NOMO-1 treated with dmso at 0.1 percent for 144 hours (cell line): ENCODE results near the gene CEP72.
A peak's percentile ranks its signal among the peaks of the same experiment; 100 is the strongest.
"Not testable (repeated sequence)": the region's sequence is repeated elsewhere in the genome, so short reads cannot be mapped to it uniquely, and the experiment has no call there.

ENCODE experiments used
- DNase-seq: peaks from one replicate; lab custom pipeline; 2025; ENCODE audit not compliant: unreplicated experiment; lab: John Stamatoyannopoulos, UW

The CEP72 gene

GRCh38 chr5:669111-669841 is 57.1 kb downstream of the CEP72 start:
- no peak for DNase-seq

GRCh38 chr5:669842-670395 is 57.8 kb downstream of the CEP72 start:
- DNase-seq, result no peak

- DNase-seq, result no peak
These were observed 58.5 kb downstream of the CEP72 start for GRCh38 chr5:670396-671270.

DNA sequence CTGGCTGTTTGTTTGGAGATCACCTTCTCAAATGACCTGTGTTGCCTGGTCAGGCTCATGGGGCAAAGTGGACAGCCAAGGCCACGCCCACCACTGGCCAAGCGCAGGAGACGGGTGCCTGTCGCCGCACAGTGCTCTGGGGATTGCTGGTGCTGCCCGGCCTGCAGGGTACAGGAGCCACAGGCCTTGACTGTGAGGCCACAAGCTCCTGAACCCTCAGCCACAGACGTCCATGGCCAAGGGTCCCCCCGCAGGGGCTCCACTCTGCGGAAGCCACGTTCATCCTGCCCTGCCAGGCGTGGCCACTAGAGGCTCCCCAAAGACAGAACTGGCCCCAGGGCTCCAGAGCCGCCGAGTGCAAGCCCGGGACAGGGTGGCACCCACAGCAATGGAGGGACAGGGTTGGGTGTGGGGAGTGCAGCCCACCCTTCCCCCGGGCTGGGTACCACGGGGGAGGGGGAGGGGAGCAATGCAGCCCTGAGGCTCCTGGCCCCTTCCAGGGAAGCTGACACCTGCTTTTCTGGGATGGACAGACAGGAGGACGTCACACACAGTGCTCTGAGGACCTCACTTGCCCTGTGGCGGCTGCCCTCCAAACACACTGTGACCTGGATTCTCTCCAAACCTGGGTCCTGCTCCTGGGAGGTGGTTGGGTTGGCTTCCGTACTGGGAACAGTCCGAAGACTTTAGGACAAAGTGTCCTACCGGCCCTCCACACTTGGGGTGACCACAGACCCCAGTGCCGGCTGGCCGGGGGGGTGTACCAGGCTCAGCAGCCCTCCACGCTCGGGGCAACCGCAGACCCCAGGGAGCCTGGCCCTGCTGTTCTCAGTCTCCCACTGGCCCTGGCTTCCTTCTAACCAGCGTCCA is 59.6 kb downstream of the CEP72 start:
- DNase-seq, result peak; percentile 87

GRCh38 chr5:672329-673160 is 60.4 kb downstream of the CEP72 start:
- no peak for DNase-seq

DNA sequence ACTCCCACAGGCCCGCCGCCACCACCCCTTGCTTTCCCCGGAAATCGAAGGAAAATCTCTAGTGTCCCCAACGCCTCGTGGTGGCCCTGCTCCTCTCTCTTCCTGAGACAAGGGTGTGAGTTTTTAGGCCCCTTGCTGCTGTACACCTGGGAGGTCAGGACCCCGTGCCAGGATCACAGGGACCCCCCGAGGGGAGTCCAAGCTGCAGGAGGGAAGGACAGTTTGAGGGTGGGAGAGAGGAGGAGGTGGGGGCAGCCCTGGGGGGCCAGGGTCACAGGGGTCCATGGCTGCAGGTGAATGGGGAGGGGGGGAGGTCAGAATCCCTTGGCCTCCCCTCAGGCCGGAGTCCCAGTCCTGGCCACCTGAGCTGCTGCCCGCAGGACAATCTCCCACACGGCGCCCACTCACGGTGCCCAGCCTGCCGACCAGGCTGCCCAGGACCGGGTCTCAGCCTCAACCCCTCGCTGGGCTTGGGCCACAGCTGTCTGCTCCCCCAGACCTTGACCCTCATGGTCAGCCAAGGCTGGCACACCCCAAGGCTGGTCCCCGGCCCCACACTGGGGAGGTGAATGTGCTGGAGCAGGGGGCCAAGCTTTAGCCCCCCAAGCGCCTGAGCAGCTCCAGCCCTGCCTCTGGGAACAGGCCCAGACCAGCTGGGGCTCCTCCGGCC is 61.2 kb downstream of the CEP72 start:
- no peak for DNase-seq

- DNase-seq, result no peak
These were observed 61.9 kb downstream of the CEP72 start for GRCh38 chr5:673831-674629.

GRCh38 chr5:674630-675011 is 62.5 kb downstream of the CEP72 start:
- no peak for DNase-seq

DNA sequence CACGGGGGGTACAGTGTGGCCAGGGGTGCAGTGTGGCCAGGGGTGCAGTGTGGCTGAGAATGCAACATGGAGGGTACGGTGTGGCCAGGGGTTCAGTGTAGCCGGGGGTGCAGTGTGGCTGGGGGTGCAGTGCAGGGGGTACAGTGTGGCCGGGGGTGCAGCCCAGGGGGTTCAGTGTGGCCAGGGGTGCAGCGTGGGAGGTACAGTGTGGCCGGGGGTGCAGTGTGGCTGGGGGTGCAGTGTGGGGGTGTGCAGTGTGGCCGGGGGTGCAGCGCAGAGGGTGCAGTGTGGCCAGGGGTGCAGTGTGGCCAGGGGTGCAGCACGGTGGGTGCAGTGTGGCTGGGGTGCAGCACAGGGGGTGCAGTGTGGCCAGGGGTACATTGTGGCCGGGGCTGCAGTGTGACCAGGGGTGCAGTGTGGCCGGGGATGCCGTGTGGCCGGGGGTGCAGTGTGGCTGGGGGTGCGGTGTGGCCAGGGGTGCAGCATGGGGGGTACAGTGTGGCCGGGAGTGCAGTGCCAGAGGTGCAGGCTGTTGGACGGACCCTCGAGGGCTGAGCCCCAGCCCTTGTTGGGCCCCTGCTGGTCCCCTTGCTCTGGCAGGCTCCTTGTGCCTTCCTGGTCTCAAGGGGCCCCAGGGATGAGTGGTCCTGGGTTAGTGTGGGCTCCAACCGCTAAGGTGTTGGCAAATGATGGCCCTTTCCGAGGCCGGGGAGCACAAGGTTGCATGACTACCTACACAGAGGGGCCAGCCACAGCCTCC is 63.2 kb downstream of the CEP72 start:
- DNase-seq, result no peak

GRCh38 chr5:675871-676698 is 63.9 kb downstream of the CEP72 start:
- no peak for DNase-seq

DNA sequence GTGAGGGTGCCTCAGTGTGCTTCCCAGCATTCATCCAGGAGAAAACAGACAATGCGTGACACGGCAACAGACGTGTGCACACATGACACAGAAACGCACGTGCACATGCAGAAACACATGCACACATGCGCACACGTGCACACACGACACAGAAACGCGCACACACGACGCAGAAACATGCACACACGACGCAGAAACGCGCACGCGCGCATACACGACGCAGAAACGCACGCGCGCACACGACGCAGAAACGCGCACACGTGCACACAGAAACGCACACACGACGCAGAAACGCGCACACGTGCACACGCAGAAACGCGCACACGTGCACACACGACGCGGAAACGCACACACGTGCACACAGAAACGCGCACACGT is 64.5 kb downstream of the CEP72 start:
- no peak for DNase-seq

DNA sequence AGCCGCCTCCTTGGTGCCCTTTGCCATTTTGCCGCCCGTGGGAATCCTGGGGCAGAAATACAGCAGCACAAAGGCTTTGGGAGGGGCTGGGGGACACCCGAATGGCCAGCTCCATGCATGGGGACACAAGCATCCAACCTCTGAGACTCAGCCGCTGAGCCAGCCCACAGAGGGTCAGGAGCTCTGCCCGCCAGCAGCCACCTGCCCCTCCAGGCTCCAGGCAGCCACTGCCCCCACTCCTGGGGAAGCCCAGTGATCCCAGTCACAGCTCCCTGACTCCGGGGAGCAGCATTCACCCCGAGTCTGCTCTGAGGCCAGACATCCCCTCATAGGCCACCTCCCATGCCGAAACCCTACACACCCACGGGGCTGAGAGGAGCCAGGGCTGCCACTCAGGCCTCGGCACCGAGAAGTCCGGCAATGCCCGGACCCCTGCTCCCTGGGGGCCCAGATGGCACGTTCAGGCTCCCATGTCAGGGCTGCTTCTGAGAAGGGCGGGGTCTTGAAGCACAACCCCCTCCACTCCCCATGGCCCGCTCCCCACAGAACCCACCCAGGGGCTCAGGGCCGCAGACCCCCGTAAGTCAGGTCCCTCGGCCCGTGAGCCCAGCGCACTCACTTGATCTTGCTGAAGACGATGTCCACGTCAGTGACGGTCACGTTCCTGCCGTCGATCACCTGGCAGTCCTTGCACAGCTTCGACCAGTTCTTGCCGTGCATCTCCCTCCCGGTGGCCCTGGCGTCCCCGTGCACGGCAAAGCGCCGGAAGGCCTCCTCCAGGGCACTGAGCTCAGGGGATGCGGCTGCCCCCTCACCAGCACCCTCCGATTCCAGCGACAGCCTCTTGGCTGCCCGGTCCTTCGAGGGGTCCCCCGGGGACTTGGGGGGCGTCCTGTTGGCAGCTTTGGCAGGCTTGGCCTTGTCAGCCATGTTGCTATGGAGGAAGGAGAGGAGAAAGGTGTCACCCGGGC is 65.3 kb downstream of the CEP72 start:
- no peak for DNase-seq

GRCh38 chr5:678521-678920 is 66.4 kb downstream of the CEP72 start:
- not testable (repeated sequence) for DNase-seq

DNA sequence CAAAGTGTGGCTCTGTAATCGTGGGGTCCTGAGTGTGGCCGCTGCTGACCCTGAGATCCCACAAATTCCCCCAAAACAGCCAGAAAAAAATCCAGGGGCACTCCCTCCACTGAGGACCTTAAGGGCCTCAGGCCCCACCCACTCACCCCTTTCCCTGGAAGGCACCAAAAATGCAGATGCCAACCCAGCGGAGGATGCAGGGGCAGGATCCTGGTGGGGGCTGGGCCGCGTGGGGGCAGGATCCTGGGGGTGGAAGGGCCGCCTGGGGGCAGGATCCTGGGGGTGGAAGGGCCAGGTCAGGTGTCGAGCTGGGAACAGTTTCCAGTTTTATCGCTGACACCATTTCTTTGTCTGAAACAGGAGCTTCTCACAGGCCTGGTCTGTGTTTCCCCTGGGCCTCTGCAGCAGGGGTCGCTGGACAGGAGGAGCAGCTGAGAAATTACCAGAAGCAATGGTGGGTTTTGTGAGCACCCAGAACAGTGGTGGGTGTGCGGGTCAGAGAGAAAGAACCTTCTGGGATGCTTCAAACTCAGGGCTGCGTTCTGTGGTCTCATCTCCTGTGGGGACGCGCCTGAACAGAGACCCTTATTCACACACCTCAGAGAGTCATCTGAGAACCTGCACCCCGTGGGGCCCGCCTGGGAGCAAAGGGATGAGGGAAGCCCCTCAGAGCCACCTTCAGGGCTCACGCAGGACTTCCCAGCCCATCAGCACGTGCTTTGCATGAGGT is 67.2 kb downstream of the CEP72 start:
- DNase-seq, result not testable (repeated sequence)

GRCh38 chr5:680118-680795 is 68.1 kb downstream of the CEP72 start:
- not testable (repeated sequence) for DNase-seq
